Parathyroid adenoma (tissue), 2 donors: Measurements from ENCODE around the gene SPTBN5.

Experiments
- H2AFZ ChIP-seq: fragments of 300-600 bp; sonication (generic); one replicate; pipeline ENCODE4 v1.7.0; 2017; ENCODE audit warnings: antibody characterized with exemption, mild to moderate bottlenecking
- H3K27ac ChIP-seq: fragments of 300-600 bp; sonication (generic); one replicate; pipeline ENCODE4 v1.7.0; 2017
- H3K27me3 ChIP-seq: fragments of 300-600 bp; sonication (generic); one replicate; pipeline ENCODE4 v1.7.0; 2017; ENCODE audit warnings: low read length; ENCODE audit not compliant: control insufficient read depth, insufficient read depth
- H3K36me3 ChIP-seq: fragments of 300-600 bp; sonication (generic); one replicate; pipeline ENCODE4 v1.7.0; 2017; ENCODE audit warnings: low read length; ENCODE audit not compliant: control insufficient read depth, insufficient read depth
- H3K4me1 ChIP-seq: fragments of 300-600 bp; sonication (generic); one replicate; pipeline ENCODE4 v1.7.0; 2017; ENCODE audit warnings: control low read depth
- H3K4me2 ChIP-seq: fragments of 300-600 bp; sonication (generic); one replicate; pipeline ENCODE4 v1.7.0; 2017; ENCODE audit warnings: low read length
- H3K4me3 ChIP-seq: fragments of 300-600 bp; sonication (generic); one replicate; pipeline ENCODE4 v1.7.0; 2017; ENCODE audit warnings: low read depth, low read length
- H3K79me2 ChIP-seq: fragments of 300-600 bp; sonication (generic); one replicate; pipeline ENCODE4 v1.7.0; 2017; ENCODE audit warnings: control low read depth
- H3K9ac ChIP-seq: fragments of 300-600 bp; sonication (generic); one replicate; pipeline ENCODE4 v1.7.0; 2017; ENCODE audit warnings: mild to moderate bottlenecking
- H3K9me3 ChIP-seq: fragments of 300-600 bp; sonication (generic); one replicate; pipeline ENCODE4 v1.7.0; 2017; ENCODE audit warnings: low read length; ENCODE audit not compliant: control insufficient read depth
- TF ChIP-seq, protein P1 (sequence below): fragments of 300-600 bp; sonication (generic); IDR thresholded peaks from one replicate; pipeline ENCODE4 v1.7.0; 2017; ENCODE audit warnings: antibody characterized with exemption, mild to moderate bottlenecking
- donor health status: primary hyperparathyroidism.

The SPTBN5 gene

DNA sequence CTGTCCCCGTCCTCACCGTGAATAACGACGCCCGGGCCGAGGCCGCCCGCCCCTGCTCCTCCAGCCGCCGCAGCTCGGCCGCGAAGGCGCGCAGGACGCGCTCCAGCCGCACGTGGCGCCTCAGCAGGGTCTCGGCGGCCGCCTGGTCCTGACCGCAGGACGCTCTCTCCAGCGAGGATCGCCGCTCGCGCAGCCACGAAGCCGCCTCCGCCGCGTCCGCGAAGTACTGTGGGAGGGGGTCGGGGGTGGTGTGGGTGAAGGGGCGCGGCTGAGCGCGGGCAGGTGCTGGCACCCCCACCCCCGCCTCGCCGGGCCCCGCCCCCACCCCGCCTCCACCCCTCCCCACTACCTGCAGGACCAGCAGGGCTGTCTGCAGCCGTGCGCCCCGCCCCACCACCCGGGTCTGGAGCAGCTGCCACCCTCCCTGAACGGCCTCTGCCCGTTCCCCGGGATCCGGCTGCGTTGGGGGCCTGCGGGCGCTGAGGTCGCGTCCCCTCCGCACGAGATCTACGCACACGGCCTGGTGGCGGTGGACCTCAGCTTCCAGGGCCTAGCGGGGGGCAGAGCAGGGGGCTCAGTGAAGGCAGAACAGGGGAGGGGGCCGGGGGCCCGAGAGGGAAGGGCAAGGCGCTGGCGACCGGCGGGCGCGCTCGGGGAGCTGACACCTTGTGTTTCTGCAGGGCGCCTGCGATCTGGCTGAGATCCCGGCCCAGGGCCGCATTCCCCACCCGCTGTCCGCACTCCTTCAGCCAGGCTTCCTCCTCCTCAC, 11.7 kb downstream of the SPTBN5 start:
- Histone ChIP-seq H3K4me1 (no peaks in the 10 kb centered on the region), H3K9ac (no peak overlapping the region), H3K27me3 (no peaks in the 10 kb centered on the region), H3K4me3 (peak overlapping the region; percentile 34), H3K36me3 (no peaks in the 10 kb centered on the region), H3K4me2 (peak overlapping the region; percentile 55), H3K27ac (no peak overlapping the region), H2AFZ (peak overlapping the region; percentile 73), H3K79me2 (no peaks in the 10 kb centered on the region), H3K9me3 (no peaks in the 10 kb centered on the region)
- TF ChIP-seq, protein P1, sequence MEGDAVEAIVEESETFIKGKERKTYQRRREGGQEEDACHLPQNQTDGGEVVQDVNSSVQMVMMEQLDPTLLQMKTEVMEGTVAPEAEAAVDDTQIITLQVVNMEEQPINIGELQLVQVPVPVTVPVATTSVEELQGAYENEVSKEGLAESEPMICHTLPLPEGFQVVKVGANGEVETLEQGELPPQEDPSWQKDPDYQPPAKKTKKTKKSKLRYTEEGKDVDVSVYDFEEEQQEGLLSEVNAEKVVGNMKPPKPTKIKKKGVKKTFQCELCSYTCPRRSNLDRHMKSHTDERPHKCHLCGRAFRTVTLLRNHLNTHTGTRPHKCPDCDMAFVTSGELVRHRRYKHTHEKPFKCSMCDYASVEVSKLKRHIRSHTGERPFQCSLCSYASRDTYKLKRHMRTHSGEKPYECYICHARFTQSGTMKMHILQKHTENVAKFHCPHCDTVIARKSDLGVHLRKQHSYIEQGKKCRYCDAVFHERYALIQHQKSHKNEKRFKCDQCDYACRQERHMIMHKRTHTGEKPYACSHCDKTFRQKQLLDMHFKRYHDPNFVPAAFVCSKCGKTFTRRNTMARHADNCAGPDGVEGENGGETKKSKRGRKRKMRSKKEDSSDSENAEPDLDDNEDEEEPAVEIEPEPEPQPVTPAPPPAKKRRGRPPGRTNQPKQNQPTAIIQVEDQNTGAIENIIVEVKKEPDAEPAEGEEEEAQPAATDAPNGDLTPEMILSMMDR, result no peak

DNA sequence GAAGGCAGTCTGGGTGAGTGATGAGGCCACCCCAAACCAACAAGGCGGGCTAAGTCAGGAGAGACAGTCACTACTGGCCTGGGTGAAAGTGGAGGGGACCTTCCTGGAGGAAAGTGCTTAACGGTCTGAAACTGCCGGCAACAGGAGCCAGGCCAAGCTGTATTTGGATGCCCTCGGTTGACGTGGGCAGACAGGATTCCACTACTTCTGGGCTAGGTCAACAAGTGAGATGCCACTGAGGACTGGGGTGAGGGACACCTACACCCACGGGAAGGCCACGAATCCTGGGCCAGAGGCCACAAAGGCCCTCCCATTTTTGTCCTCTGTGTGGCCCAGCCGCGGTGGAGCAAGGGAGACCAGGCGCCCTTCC, 12.3 kb downstream of the SPTBN5 start:
- no peak overlapping the region for H2AFZ ChIP-seq
- no peak overlapping the region for H3K4me3 ChIP-seq
- TF ChIP-seq, protein P1, result no peak
- H3K4me2 ChIP-seq, result no peak overlapping the region
- no peaks in the 10 kb centered on the region for H3K79me2 ChIP-seq
- no peaks in the 10 kb centered on the region for H3K9me3 ChIP-seq
- H3K4me1 ChIP-seq, result no peaks in the 10 kb centered on the region
- no peaks in the 10 kb centered on the region for H3K36me3 ChIP-seq
- no peaks in the 10 kb centered on the region for H3K27me3 ChIP-seq
- no peak overlapping the region for H3K9ac ChIP-seq
- no peak overlapping the region for H3K27ac ChIP-seq

DNA sequence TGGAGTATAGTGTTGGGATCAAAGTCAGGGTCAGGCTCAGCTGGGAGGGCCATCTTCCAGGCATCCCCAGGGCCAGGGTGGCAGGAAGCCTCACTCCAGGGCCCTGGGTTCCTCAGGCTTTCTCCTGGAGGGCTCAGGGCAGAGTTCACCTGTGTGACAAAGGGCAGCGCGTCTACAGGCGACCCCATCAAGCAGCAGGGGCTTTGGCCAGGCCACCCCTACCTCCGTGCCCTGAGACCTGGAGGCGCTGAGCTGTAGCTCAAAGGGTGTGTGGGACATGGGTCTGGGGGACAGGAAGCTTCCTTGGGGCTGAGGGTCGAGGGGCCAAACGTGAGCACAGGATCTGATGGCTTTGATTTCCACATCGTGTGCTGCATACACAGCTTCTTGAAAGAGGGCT, 12.8 kb downstream of the SPTBN5 start:
- H3K79me2 ChIP-seq, result no peaks in the 10 kb centered on the region
- H3K9ac ChIP-seq, result no peak overlapping the region
- no peak overlapping the region for H3K4me3 ChIP-seq
- H3K27me3 ChIP-seq, result no peaks in the 10 kb centered on the region
- H3K4me1 ChIP-seq, result no peaks in the 10 kb centered on the region
- no peak overlapping the region for H2AFZ ChIP-seq
- H3K4me2 ChIP-seq, result no peak overlapping the region
- TF ChIP-seq, protein P1, result no peak
- no peak overlapping the region for H3K27ac ChIP-seq
- no peaks in the 10 kb centered on the region for H3K36me3 ChIP-seq
- no peaks in the 10 kb centered on the region for H3K9me3 ChIP-seq

DNA sequence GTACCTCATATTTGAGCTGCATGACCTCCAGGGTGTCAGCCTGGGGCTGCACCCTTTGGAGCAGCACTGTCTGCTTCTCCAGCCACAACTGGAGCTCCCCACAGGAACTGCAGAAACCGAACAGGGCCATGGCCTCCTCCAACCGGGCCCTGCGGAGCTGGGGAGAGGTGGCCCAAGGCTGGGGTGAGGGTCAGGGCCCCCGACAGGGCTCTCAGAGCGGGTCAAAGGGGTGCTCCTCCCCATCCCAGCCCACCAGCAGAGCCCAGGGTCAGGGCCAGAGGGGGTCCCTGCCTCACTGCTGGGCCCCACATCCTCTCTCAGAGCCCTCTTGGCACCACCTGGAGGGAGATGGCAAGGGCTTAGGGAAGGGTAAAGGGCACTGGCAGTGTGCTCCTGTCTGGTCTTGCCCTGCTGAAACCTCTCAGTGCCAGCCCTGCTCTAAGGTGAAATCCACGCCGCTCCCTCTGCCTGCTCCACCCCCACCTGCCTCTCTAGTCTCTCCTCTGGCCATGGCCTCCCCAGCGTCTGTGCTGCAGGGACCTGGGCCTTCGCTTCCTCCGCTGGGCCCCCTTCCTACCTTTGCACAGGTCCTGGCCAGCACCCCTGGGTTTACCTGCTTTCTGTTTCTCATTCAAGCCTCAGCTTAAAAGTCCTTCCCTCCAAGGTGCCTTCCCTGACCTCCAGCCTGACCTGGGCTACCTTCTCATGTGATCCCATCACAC, 13.5 kb downstream of the SPTBN5 start:
- Histone ChIP-seq H3K4me3 (no peak overlapping the region), H3K79me2 (no peaks in the 10 kb centered on the region), H3K9ac (no peak overlapping the region), H3K27me3 (no peaks in the 10 kb centered on the region), H3K4me2 (no peak overlapping the region), H3K36me3 (no peaks in the 10 kb centered on the region), H3K4me1 (no peaks in the 10 kb centered on the region), H3K27ac (no peak overlapping the region), H3K9me3 (no peaks in the 10 kb centered on the region), H2AFZ (no peak overlapping the region)
- TF ChIP-seq, protein P1, result no peak
